B cell (primary cell): Measurements from ENCODE around the gene MYO1G. TPM values are rescaled to one million over a fixed set of nuclear protein-coding genes. Genes with fewer than 3 reads are reported as not detected.

ENCODE experiments used
- polyA plus RNA-seq: library from polyadenylated mRNA; depleted of rRNA; stranded (reverse); fragments of >200 nt; gene quantifications from 2 replicates; pipeline ENCODE4 v1.2.3, GENCODE V29; 2012
- total RNA-seq, 2 donors: library from RNA; stranded (reverse); fragments of 120-200 nt in 1 of 2; gene quantifications; 1 replicate in 1 of 2; 2 replicates in 1 of 2; pipeline versions ENCODE4 v1.2.3 to v1.2.4, GENCODE V29; 2013 to 2022

The MYO1G gene
- total and polyA plus RNA-seq, 2 donors (not counting 1 experiment from before 2014, with no cell fraction given): 104 to 239 TPM

Other genes with a start within 250 kb of the MYO1G start
- gene ZMIZ2, start 230.2 kb downstream of the MYO1G start, total RNA-seq: 442 and 446 TPM in 2 replicates
- 237 and 254 TPM in 2 replicates for gene ZMIZ2, start 230.2 kb downstream of the MYO1G start, polyA plus RNA-seq
- 773 and 807 TPM in 2 replicates for gene PPIA, start 182.3 kb downstream of the MYO1G start, total RNA-seq
- gene PPIA, start 182.3 kb downstream of the MYO1G start, polyA plus RNA-seq: 1,447 and 1,498 TPM in 2 replicates
- gene H2AZ2, start 130.9 kb downstream of the MYO1G start, total RNA-seq: 125 and 129 TPM in 2 replicates
- gene H2AZ2, start 130.9 kb downstream of the MYO1G start, polyA plus RNA-seq: 55.3 and 72.6 TPM in 2 replicates
- gene PURB, start 93.5 kb downstream of the MYO1G start, total RNA-seq: 28.6 and 29.1 TPM in 2 replicates
- gene PURB, start 93.5 kb downstream of the MYO1G start, polyA plus RNA-seq: 6.4 and 10.4 TPM in 2 replicates
- 144 and 150 TPM in 2 replicates for gene CCM2, start 21.2 kb upstream of the MYO1G start, total RNA-seq
- 201 and 205 TPM in 2 replicates for gene CCM2, start 21.2 kb upstream of the MYO1G start, polyA plus RNA-seq
- gene NACAD, start 110.0 kb upstream of the MYO1G start, total RNA-seq: 0.41 and 0.49 TPM in 2 replicates
- 0.04 and 0.22 TPM in 2 replicates for gene NACAD, start 110.0 kb upstream of the MYO1G start, polyA plus RNA-seq
- gene TBRG4, start 132.7 kb upstream of the MYO1G start, total RNA-seq: 111 and 116 TPM in 2 replicates
- gene TBRG4, start 132.7 kb upstream of the MYO1G start, polyA plus RNA-seq: 77.9 and 92.8 TPM in 2 replicates
- gene RAMP3, start 178.8 kb upstream of the MYO1G start, total RNA-seq: not detected in 2 replicates
- not detected in 2 replicates for gene RAMP3, start 178.8 kb upstream of the MYO1G start, polyA plus RNA-seq